ENCODE results near the gene KIAA1217.

- TF ChIP-seq EZH2phosphoT487 (IDR thresholded peaks at IDR 0.05; ENCODE audit: borderline replicate concordance) (no peak), CTCF (conservative IDR thresholded peaks at IDR 0.05; ENCODE audit: low read length) (no peak)
Observed at GRCh38 chr10:24229909-24230308, 21.0 kb downstream of the KIAA1217 start.
